Endodermal cell (in vitro differentiated cells): Measurements from ENCODE around the gene PRKCA. TPM values are rescaled to one million over a fixed set of nuclear protein-coding genes. Genes with fewer than 3 reads are reported as not detected.

Experiments used
- DNase-seq: peaks from one replicate; pipeline ENCODE4 v3.0.0-alpha.2; 2017
- H3K27ac ChIP-seq: 2 replicates; pipeline ENCODE4 v1.5.1; 2013; ENCODE audit warnings: mild to moderate bottlenecking, low read depth, low read length, moderate library complexity
- H3K27me3 ChIP-seq: 2 replicates; pipeline ENCODE4 v1.6.1; 2013; ENCODE audit warnings: mild to moderate bottlenecking, low read length, moderate library complexity; ENCODE audit not compliant: insufficient read depth, control insufficient read depth, poor library complexity, severe bottlenecking
- H3K36me3 ChIP-seq: 2 replicates; pipeline ENCODE4 v1.7.0; 2013; ENCODE audit warnings: mild to moderate bottlenecking, low read length, moderate library complexity; ENCODE audit not compliant: control insufficient read depth, insufficient read depth
- H3K4me1 ChIP-seq: one replicate; pipeline ENCODE4 v1.7.0; 2013; ENCODE audit warnings: low read length; ENCODE audit not compliant: control insufficient read depth, insufficient read depth
- H3K4me3 ChIP-seq: 2 replicates; pipeline ENCODE4 v1.5.1; 2013; ENCODE audit warnings: mild to moderate bottlenecking, low read length, moderate library complexity
- H3K9ac ChIP-seq: 2 replicates; pipeline ENCODE4 v1.6.1; 2013; ENCODE audit warnings: mild to moderate bottlenecking, low read length, moderate library complexity; ENCODE audit not compliant: poor library complexity, severe bottlenecking; ENCODE audit errors: extremely low read depth
- H3K9me3 ChIP-seq: 2 replicates; pipeline ENCODE4 v1.6.1; 2013; ENCODE audit warnings: mild to moderate bottlenecking, low read length, moderate library complexity; ENCODE audit not compliant: control insufficient read depth
- H3K27ac Mint-ChIP-seq: 2 replicates; pipeline ENCODE4 v1.8.0; 2020; ENCODE audit warnings: mixed read lengths
- H3K27me3 Mint-ChIP-seq: 2 replicates; pipeline ENCODE4 v1.8.0; 2021; ENCODE audit warnings: mild to moderate bottlenecking, mixed read lengths; ENCODE audit not compliant: insufficient read depth
- H3K36me3 Mint-ChIP-seq: 2 replicates; pipeline ENCODE4 v1.8.0; 2020; ENCODE audit warnings: low read depth, mixed read lengths
- H3K4me1 Mint-ChIP-seq: 2 replicates; pipeline ENCODE4 v1.8.0; 2020; ENCODE audit warnings: mixed read lengths
- H3K4me3 Mint-ChIP-seq: 2 replicates; pipeline ENCODE4 v1.8.0; 2020; ENCODE audit warnings: mild to moderate bottlenecking, moderate library complexity, mixed read lengths
- H3K9me3 Mint-ChIP-seq: 2 replicates; pipeline ENCODE4 v1.8.0; 2020; ENCODE audit warnings: mild to moderate bottlenecking, mixed read lengths
- CTCF ChIP-seq: fragments of 200-600 bp; sonication (generic); conservative IDR thresholded peaks from 2 replicates; pipeline ENCODE4 v1.5.0; 2021; ENCODE audit warnings: antibody characterized with exemption, mild to moderate bottlenecking
- WGBS, 2 experiments: methylation state at CpG; one replicate each; pipeline versions ENCODE4 v1.1.5 to v1.1.7; 2013; ENCODE audit warnings: missing lambda C conversion rate in 2 of 2, mixed read lengths in 1 of 2; ENCODE audit not compliant: insufficient coverage in 1 of 2, insufficient read length in 1 of 2; 5-methylcytosine and 5-hydroxymethylcytosine counted together
- total RNA-seq, 2 donors: library from RNA; stranded (reverse); fragmentation: NEBNext Ultra II Directional in 1 of 2; extraction: Animal tissue kit (Norgen Biotek cat#: 25700) in 1 of 2; gene quantifications; 2 replicates in 1 of 2; 3 replicates in 1 of 2; pipeline ENCODE4 v1.2.1, GENCODE V29; 2021

The PRKCA gene
- total RNA-seq, 2 donors from 2014 or later = 8.7 to 14.6 TPM

GRCh38 chr17:66369830-66370229 is 67.4 kb downstream of the PRKCA start:
- 94% methylated on average over 4 of the region's 4 CpGs; no CpG with 5 or more reads in 1 of the 2 experiments for WGBS, 2 experiments
- Histone ChIP-seq H3K9me3 (no peaks in the 10 kb centered on the region), H3K4me3 (no peak overlapping the region), H3K36me3 (no peaks in the 10 kb centered on the region), H3K27me3 (peaks cover 46% of the 10 kb centered on the region), H3K9ac (no peak overlapping the region), H3K27ac (no peak overlapping the region), H3K4me1 (peaks cover 10% of the 10 kb centered on the region)
- DNase-seq = no peak
- Mint-ChIP-seq H3K27me3 (peaks cover 62% of the 10 kb centered on the region), H3K4me1 (peaks cover 39% of the 10 kb centered on the region), H3K36me3 (no peaks in the 10 kb centered on the region), H3K9me3 (no peaks in the 10 kb centered on the region), H3K27ac (no peak overlapping the region), H3K4me3 (no peak overlapping the region)
- no peak for TF ChIP-seq CTCF

GRCh38 chr17:66371561-66371960 is 69.1 kb downstream of the PRKCA start:
- peaks cover 60% of the 10 kb centered on the region for H3K27me3 Mint-ChIP-seq
- peaks cover 35% of the 10 kb centered on the region for H3K4me1 Mint-ChIP-seq
- H3K36me3 Mint-ChIP-seq = no peaks in the 10 kb centered on the region
- no peak for DNase-seq
- H3K36me3 ChIP-seq = no peaks in the 10 kb centered on the region
- no peaks in the 10 kb centered on the region for H3K9me3 ChIP-seq
- WGBS, 2 experiments = 92 to 94% methylated on average over 7 of the region's 7 CpGs
- H3K4me3 Mint-ChIP-seq = no peak overlapping the region
- peaks cover 10% of the 10 kb centered on the region for H3K4me1 ChIP-seq
- H3K27ac Mint-ChIP-seq = no peak overlapping the region
- no peak overlapping the region for H3K4me3 ChIP-seq
- H3K27me3 ChIP-seq = peaks cover 38% of the 10 kb centered on the region
- H3K9ac ChIP-seq = no peak overlapping the region
- no peaks in the 10 kb centered on the region for H3K9me3 Mint-ChIP-seq
- H3K27ac ChIP-seq = no peak overlapping the region
- TF ChIP-seq CTCF = no peak

- 94% methylated on average over 3 to 4 of the region's 5 CpGs for WGBS, 2 experiments
- H3K4me1 Mint-ChIP-seq = peaks cover 33% of the 10 kb centered on the region
- no peaks in the 10 kb centered on the region for H3K9me3 Mint-ChIP-seq
- no peaks in the 10 kb centered on the region for H3K36me3 Mint-ChIP-seq
- peaks cover 55% of the 10 kb centered on the region for H3K27me3 Mint-ChIP-seq
- Histone ChIP-seq H3K27ac (no peak overlapping the region), H3K27me3 (peaks cover 32% of the 10 kb centered on the region), H3K9me3 (no peaks in the 10 kb centered on the region), H3K36me3 (no peaks in the 10 kb centered on the region), H3K4me1 (peaks cover 10% of the 10 kb centered on the region), H3K4me3 (no peak overlapping the region), H3K9ac (no peak overlapping the region)
- no peak for TF ChIP-seq CTCF
- DNase-seq = no peak
- H3K27ac Mint-ChIP-seq = no peak overlapping the region
- H3K4me3 Mint-ChIP-seq = no peak overlapping the region
Measured at GRCh38 chr17:66372182-66372581, 69.8 kb downstream of the PRKCA start.
